CD14-positive monocyte (primary cell): ENCODE results near the gene EIF3J. TPM values are rescaled to one million over a fixed set of nuclear protein-coding genes. Genes with fewer than 3 reads are reported as not detected.

Experiments
- DNase-seq, 3 donors: peaks; one replicate each; pipeline ENCODE4 v3.0.0-alpha.2; 2011 to 2022
- H2AFZ ChIP-seq: 2 replicates; pipeline ENCODE4 v1.6.0; 2012; ENCODE audit warnings: mild to moderate bottlenecking, low read depth, low read length, inconsistent platforms; ENCODE audit not compliant: insufficient read depth, poor library complexity, severe bottlenecking
- H3K27ac ChIP-seq, 2 donors: 1 replicate in 1 of 2; 2 replicates in 1 of 2; pipeline ENCODE4 v1.5.1; 2012 to 2013; ENCODE audit warnings: low read length in 2 of 2, control low read depth in 1 of 2, inconsistent platforms in 1 of 2, low read depth in 1 of 2, mild to moderate bottlenecking in 1 of 2
- H3K27me3 ChIP-seq, 2 donors: one replicate each; pipeline versions ENCODE4 v1.6.0 to v1.6.1; 2011 to 2013; ENCODE audit warnings: low read length in 2 of 2; ENCODE audit not compliant: control insufficient read depth in 2 of 2, insufficient read depth in 2 of 2
- H3K36me3 ChIP-seq, 2 donors: replicated peaks in 1 of 2; 1 replicate in 1 of 2; 2 replicates in 1 of 2; pipeline versions ENCODE4 v1.5.1 to v1.6.1; 2012 to 2013; ENCODE audit warnings: low read length in 2 of 2, control low read depth in 1 of 2, inconsistent platforms in 1 of 2, mild to moderate bottlenecking in 1 of 2; ENCODE audit not compliant: insufficient read depth in 2 of 2, control insufficient read depth in 1 of 2
- H3K4me1 ChIP-seq, 2 donors: 1 replicate in 1 of 2; 2 replicates in 1 of 2; pipeline versions ENCODE4 v1.5.1 to v1.6.1; 2012 to 2013; ENCODE audit warnings: low read length in 2 of 2, control low read depth in 1 of 2, inconsistent platforms in 1 of 2, mild to moderate bottlenecking in 1 of 2, moderate library complexity in 1 of 2; ENCODE audit not compliant: insufficient read depth in 2 of 2, control insufficient read depth in 1 of 2
- H3K4me2 ChIP-seq: replicated peaks from 2 replicates; pipeline ENCODE3; 2012; ENCODE audit warnings: low read length, moderate library complexity, mild to moderate bottlenecking; ENCODE audit not compliant: poor library complexity, severe bottlenecking; ENCODE audit errors: extremely low read depth
- H3K4me3 ChIP-seq, 3 experiments: fragments of 200-600 bp in 1 of 3; sonication (generic) in 1 of 3; replicated peaks in 1 of 3; 1 replicate in 2 of 3; 2 replicates in 1 of 3; pipeline ENCODE4 v1.5.1; 2011 to 2013; ENCODE audit warnings: low read length in 3 of 3, mild to moderate bottlenecking in 3 of 3, control low read depth in 2 of 3, low read depth in 2 of 3, inconsistent platforms in 1 of 3, moderate library complexity in 1 of 3
- H3K79me2 ChIP-seq: 2 replicates; pipeline ENCODE4 v1.6.0; 2012; ENCODE audit warnings: mild to moderate bottlenecking, control low read depth, inconsistent platforms, low read length, moderate library complexity; ENCODE audit not compliant: insufficient read depth
- H3K9ac ChIP-seq: 2 replicates; pipeline ENCODE4 v1.6.0; 2017; ENCODE audit warnings: low read length, mild to moderate bottlenecking; ENCODE audit not compliant: insufficient read depth, poor library complexity, severe bottlenecking
- H3K9me3 ChIP-seq, 2 donors: replicated peaks in 1 of 2; 1 replicate in 1 of 2; 2 replicates in 1 of 2; pipeline versions ENCODE4 v1.5.1 to v1.6.1; 2012 to 2013; ENCODE audit warnings: low read length in 2 of 2, control low read depth in 1 of 2; ENCODE audit not compliant: control insufficient read depth in 1 of 2, insufficient read depth in 1 of 2
- H4K20me1 ChIP-seq: 2 replicates; pipeline ENCODE4 v1.6.0; 2012; ENCODE audit warnings: mild to moderate bottlenecking, low read length, control low read depth, moderate library complexity; ENCODE audit not compliant: insufficient read depth
- H3K27ac Mint-ChIP-seq, 7 donors: one replicate each; pipeline ENCODE4 v1.8.0; 2020; ENCODE audit warnings: mild to moderate bottlenecking in 7 of 7, mixed read lengths in 7 of 7, moderate library complexity in 6 of 7, inconsistent platforms in 2 of 7
- H3K27me3 Mint-ChIP-seq, 3 donors: one replicate each; pipeline ENCODE4 v1.8.0; 2021 to 2022; ENCODE audit warnings: low read depth in 3 of 3, mild to moderate bottlenecking in 3 of 3, mixed read lengths in 3 of 3, moderate library complexity in 3 of 3, inconsistent platforms in 1 of 3
- H3K36me3 Mint-ChIP-seq, 2 donors: one replicate each; pipeline ENCODE4 v1.8.0; 2020; ENCODE audit warnings: mixed read lengths in 2 of 2, inconsistent platforms in 1 of 2, mild to moderate bottlenecking in 1 of 2
- H3K4me1 Mint-ChIP-seq: one replicate; pipeline ENCODE4 v1.8.0; 2020; ENCODE audit warnings: mild to moderate bottlenecking, mixed read lengths
- H3K4me3 Mint-ChIP-seq, 2 donors: one replicate each; pipeline ENCODE4 v1.8.0; 2020; ENCODE audit warnings: mild to moderate bottlenecking in 2 of 2, mixed read lengths in 2 of 2, moderate library complexity in 1 of 2
- H3K9me3 Mint-ChIP-seq, 7 donors: one replicate each; pipeline ENCODE4 v1.8.0; 2020 to 2022; ENCODE audit warnings: mixed read lengths in 7 of 7, mild to moderate bottlenecking in 6 of 7, moderate library complexity in 6 of 7, inconsistent platforms in 2 of 7
- WGBS: methylation state at CpG from one replicate; pipeline ENCODE4 v1.1.5; 2013; ENCODE audit warnings: missing lambda C conversion rate; ENCODE audit not compliant: insufficient coverage; 5-methylcytosine and 5-hydroxymethylcytosine counted together
- intact Hi-C, 2 donors: fragments of 100-400 bp; cut with micrococcal nuclease; formaldehyde crosslinking; loops; one replicate each; pipeline versions ENCODE4 v1.15.0 to v1.15.1; 2023
- polyA plus RNA-seq, 3 donors: library from polyadenylated mRNA; depleted of rRNA in 1 of 3; unstranded in 2 of 3; stranded (reverse) in 1 of 3; fragments of 300-500 nt in 2 of 3; fragments of >200 nt in 1 of 3; fragmentation: Illumina TruSeq in 2 of 3; gene quantifications; 1 replicate in 2 of 3; 2 replicates in 1 of 3; pipeline ENCODE4 v1.2.3, GENCODE V29; 2012 to 2021
- TF ChIP-seq, protein P1 (sequence below): fragments of 200-600 bp; IDR thresholded peaks from one replicate; pipeline ENCODE4 v1.8.0; 2022; ENCODE audit warnings: antibody characterized with exemption, mild to moderate bottlenecking

Gene EIF3J
- polyA plus RNA-seq, 3 donors, result 9.7 to 20.1 (median 13.5) TPM

DNA sequence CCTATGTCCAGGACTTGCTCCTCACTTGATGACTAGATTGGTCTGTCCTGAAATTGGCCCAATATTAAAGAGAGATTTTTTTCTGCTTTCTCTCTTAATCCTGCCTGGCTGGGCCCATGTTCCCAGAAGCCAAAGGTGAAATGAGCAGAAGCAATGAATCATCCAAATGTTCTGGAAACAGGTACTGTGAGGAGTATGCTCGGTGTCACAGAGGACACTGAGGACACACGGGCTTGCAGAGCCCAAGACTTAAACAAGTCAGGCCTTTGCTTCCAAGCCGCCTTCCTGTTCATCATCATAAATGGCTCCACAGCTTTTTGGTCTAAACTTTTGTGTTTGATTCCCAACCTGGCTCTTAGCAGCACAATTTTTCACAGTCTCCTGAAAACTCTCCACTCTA, 31.4 kb downstream of the EIF3J start:
- Histone ChIP-seq H4K20me1 (peaks cover 37% of the 10 kb centered on the region), H3K27ac (peak overlapping the region in 1 of 2 donors; percentile 43), H3K27me3 (no peaks in the 10 kb centered on the region), H2AFZ (no peak overlapping the region), H3K36me3 (peaks cover 86 to 97% of the 10 kb centered on the region in 2 donors), H3K4me3 (no peak overlapping the region), H3K4me1 (no peaks in the 10 kb centered on the region), H3K79me2 (no peaks in the 10 kb centered on the region), H3K9me3 (peaks cover 5% of the 10 kb centered on the region in 2 donors), H3K4me2 (no peak overlapping the region), H3K9ac (no peak overlapping the region)
- H3K27ac Mint-ChIP-seq, result peak overlapping the region in 1 of 7 donors; percentile 54
- peaks cover 83 to 99% of the 10 kb centered on the region in 2 donors for H3K36me3 Mint-ChIP-seq
- WGBS, result 100% methylated on average over 1 of the region's 3 CpGs
- no peak for DNase-seq
- TF ChIP-seq, protein P1, sequence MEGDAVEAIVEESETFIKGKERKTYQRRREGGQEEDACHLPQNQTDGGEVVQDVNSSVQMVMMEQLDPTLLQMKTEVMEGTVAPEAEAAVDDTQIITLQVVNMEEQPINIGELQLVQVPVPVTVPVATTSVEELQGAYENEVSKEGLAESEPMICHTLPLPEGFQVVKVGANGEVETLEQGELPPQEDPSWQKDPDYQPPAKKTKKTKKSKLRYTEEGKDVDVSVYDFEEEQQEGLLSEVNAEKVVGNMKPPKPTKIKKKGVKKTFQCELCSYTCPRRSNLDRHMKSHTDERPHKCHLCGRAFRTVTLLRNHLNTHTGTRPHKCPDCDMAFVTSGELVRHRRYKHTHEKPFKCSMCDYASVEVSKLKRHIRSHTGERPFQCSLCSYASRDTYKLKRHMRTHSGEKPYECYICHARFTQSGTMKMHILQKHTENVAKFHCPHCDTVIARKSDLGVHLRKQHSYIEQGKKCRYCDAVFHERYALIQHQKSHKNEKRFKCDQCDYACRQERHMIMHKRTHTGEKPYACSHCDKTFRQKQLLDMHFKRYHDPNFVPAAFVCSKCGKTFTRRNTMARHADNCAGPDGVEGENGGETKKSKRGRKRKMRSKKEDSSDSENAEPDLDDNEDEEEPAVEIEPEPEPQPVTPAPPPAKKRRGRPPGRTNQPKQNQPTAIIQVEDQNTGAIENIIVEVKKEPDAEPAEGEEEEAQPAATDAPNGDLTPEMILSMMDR, result no peak
- no peaks in the 10 kb centered on the region for H3K27me3 Mint-ChIP-seq
- peaks cover 0 to 8% (median 3%) of the 10 kb centered on the region in 7 donors for H3K9me3 Mint-ChIP-seq
- no peaks in the 10 kb centered on the region for H3K4me1 Mint-ChIP-seq
- intact Hi-C loops, result no loop called here
- no peak overlapping the region for H3K4me3 Mint-ChIP-seq

DNA sequence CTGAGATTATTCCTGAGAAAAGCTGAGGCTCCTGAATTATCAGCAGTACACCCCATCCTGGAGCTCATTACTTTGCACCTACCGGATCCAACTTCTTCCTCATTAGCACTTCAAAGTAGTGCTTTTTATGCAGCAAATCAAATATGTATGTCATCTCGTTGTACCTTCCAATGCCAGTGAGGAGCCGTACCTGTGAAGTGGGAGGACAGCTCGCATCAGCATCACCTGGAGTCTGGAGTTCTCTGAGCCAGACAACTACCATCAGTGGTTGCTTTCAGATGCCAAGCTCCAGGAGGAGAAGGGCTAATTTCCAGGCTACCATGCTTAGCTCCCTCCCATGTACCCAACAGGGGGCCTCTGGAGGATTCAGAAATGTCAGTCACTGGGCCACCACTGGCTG, 32.4 kb downstream of the EIF3J start:
- Mint-ChIP-seq H3K4me1 (no peaks in the 10 kb centered on the region), H3K4me3 (no peak overlapping the region), H3K9me3 (peaks cover 0 to 8% (median 3%) of the 10 kb centered on the region in 7 donors), H3K27ac (peak overlapping the region in 1 of 7 donors; percentile 32), H3K36me3 (peaks cover 82 to 99% of the 10 kb centered on the region in 2 donors), H3K27me3 (no peaks in the 10 kb centered on the region)
- Histone ChIP-seq H3K4me3 (no peak overlapping the region), H3K4me2 (no peak overlapping the region), H3K9ac (no peak overlapping the region), H3K4me1 (no peaks in the 10 kb centered on the region), H2AFZ (no peak overlapping the region), H3K36me3 (peaks cover 87 to 97% of the 10 kb centered on the region in 2 donors), H4K20me1 (peaks cover 38% of the 10 kb centered on the region), H3K79me2 (no peaks in the 10 kb centered on the region), H3K27ac (no peak overlapping the region), H3K9me3 (peaks cover 5% of the 10 kb centered on the region in 2 donors), H3K27me3 (no peaks in the 10 kb centered on the region)
- intact Hi-C loops, result no loop called here
- 100% methylated on average over 4 of the region's 4 CpGs for WGBS
- TF ChIP-seq, protein P1, result no peak
- DNase-seq, result no peak
